Prostate gland (tissue), 2 donors: ENCODE data around the gene DNMT3A. TPM values are rescaled to one million over a fixed set of nuclear protein-coding genes. Genes with fewer than 3 reads are reported as not detected.

ENCODE experiments used
- DNase-seq: peaks from one replicate; pipeline ENCODE4 v3.0.0-alpha.2; 2019; ENCODE audit warnings: low spot score
- H3K27ac ChIP-seq, 2 donors: fragments of 200-600 bp; sonication (generic); 2 replicates each; pipeline ENCODE4 v1.5.1; 2017 to 2019
- H3K27me3 ChIP-seq: fragments of 200-600 bp; sonication (generic); replicated peaks from 2 replicates; pipeline ENCODE4 v1.5.1; 2019; ENCODE audit not compliant: insufficient read depth
- H3K36me3 ChIP-seq, 2 donors: fragments of 200-600 bp; sonication (generic); 1 replicate in 1 of 2; 2 replicates in 1 of 2; pipeline versions ENCODE4 v1.5.1 to v1.8.1; 2017 to 2019
- H3K4me1 ChIP-seq: fragments of 200-600 bp; sonication (generic); replicated peaks from 2 replicates; pipeline ENCODE4 v1.5.1; 2019
- H3K4me3 ChIP-seq, 2 donors: fragments of 200-600 bp; sonication (generic); 2 replicates each; pipeline ENCODE4 v1.5.1; 2017 to 2019
- H3K9me3 ChIP-seq: fragments of 200-600 bp; sonication (generic); 2 replicates; pipeline ENCODE4 v1.5.1; 2017
- POLR2A ChIP-seq: fragments of 450-650 bp; IDR thresholded peaks from one replicate; pipeline ENCODE4 v1.6.1; 2016; ENCODE audit warnings: antibody characterized with exemption, mild to moderate bottlenecking
- POLR2AphosphoS5 ChIP-seq: sonication (generic); formaldehyde crosslinking; IDR thresholded peaks from one replicate; pipeline ENCODE4 v1.6.1; 2017; ENCODE audit warnings: antibody characterized with exemption
- WGBS: methylation state at CpG from one replicate; pipeline ENCODE4 v1.1.5; 2018; 5-methylcytosine and 5-hydroxymethylcytosine counted together
- intact Hi-C: fragments of 100-400 bp; cut with DNase I; formaldehyde crosslinking; loops from one replicate; pipeline ENCODE4 v1.14.2; 2022
- total RNA-seq, 2 donors: library from RNA; depleted of rRNA; stranded (reverse); fragments of >200 nt; gene quantifications; one replicate each; pipeline ENCODE4 v1.1.0, GENCODE V29; 2016
- TF ChIP-seq, protein P1 (sequence below), 4 experiments: fragments of 200-600 bp in 2 of 4; fragments of 450-650 bp in 2 of 4; sonication (generic) in 2 of 4; IDR thresholded peaks; 1 replicate in 3 of 4; 2 replicates in 1 of 4; pipeline ENCODE4 v1.5.1; 2016 to 2019; ENCODE audit warnings: antibody characterized with exemption in 4 of 4, mild to moderate bottlenecking in 2 of 4, moderate library complexity in 2 of 4

Gene DNMT3A
- total RNA-seq, 2 donors from 2014 or later: 8.7 to 28.2 TPM

DNA sequence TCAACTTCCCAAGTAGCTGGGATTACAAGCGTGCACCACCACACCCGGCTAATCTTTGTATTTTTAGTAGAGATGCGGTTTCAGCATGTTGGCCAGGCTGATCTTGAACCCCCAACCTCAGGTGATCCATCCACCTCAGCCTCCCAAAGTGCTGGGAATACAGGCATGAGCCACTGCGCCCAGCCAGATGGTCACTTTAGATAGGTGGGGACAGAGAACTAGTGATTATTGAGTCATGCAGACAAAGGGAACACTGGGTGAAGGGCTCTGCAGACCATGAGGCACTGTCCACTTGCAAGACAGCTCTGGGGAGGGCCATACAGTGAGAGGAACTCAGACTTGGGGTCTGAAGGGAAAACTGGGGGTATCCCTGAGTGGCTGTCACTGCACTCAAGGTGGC lies 114.9 kb downstream of the DNMT3A start:
- TF ChIP-seq, protein P1, sequence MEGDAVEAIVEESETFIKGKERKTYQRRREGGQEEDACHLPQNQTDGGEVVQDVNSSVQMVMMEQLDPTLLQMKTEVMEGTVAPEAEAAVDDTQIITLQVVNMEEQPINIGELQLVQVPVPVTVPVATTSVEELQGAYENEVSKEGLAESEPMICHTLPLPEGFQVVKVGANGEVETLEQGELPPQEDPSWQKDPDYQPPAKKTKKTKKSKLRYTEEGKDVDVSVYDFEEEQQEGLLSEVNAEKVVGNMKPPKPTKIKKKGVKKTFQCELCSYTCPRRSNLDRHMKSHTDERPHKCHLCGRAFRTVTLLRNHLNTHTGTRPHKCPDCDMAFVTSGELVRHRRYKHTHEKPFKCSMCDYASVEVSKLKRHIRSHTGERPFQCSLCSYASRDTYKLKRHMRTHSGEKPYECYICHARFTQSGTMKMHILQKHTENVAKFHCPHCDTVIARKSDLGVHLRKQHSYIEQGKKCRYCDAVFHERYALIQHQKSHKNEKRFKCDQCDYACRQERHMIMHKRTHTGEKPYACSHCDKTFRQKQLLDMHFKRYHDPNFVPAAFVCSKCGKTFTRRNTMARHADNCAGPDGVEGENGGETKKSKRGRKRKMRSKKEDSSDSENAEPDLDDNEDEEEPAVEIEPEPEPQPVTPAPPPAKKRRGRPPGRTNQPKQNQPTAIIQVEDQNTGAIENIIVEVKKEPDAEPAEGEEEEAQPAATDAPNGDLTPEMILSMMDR (IDR thresholded peaks at IDR 0.05): no peak
- no peak for TF ChIP-seq POLR2AphosphoS5
- no peak for TF ChIP-seq POLR2A
- H3K4me3 ChIP-seq: no peak overlapping the region
- H3K4me1 ChIP-seq: no peaks in the 10 kb centered on the region
- 97% methylated on average over 4 of the region's 4 CpGs for WGBS
- H3K9me3 ChIP-seq: no peaks in the 10 kb centered on the region
- intact Hi-C loops: no loop called here
- no peak overlapping the region for H3K27ac ChIP-seq
- no peaks in the 10 kb centered on the region for H3K27me3 ChIP-seq
- H3K36me3 ChIP-seq: no peaks in the 10 kb centered on the region
- DNase-seq: no peak

DNA sequence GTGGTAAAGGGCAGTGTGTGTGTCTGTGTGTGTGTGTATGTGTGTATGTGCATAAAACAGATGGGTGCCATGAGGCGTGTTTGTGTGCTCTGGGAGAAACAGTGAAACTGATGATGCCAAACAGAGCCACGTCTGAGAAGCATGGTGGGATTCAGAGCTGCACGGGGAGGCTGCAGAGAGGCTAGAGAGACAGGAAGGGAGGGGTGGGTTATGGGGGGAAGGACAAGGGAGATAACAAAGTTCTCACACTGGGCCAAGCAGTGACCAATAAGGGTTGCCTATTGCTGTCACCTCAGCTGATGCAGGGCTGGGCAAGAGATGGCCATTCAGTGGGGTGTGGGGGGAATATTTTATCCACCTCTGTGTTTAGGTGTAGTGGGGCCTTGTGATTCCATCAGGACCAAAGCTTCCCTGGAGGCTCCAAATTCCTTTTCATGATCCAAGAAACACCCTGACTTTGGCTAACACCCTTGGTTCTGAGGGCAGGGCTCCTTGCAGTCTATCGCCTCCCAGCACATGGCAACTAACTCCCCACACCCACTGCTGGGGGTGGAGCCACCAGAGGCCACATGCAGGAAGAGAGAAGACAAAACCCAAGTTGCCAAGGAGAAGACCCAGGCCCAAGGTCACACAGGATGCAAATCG lies 119.1 kb downstream of the DNMT3A start:
- DNase-seq: no peak
- Histone ChIP-seq H3K4me3 (no peak overlapping the region), H3K27ac (no peak overlapping the region), H3K27me3 (no peaks in the 10 kb centered on the region), H3K4me1 (no peaks in the 10 kb centered on the region), H3K9me3 (no peaks in the 10 kb centered on the region), H3K36me3 (no peaks in the 10 kb centered on the region)
- TF ChIP-seq, protein P1 (IDR thresholded peaks at IDR 0.05): no peak
- TF ChIP-seq POLR2AphosphoS5: no peak
- TF ChIP-seq POLR2A: no peak
- 80% methylated on average over 5 of the region's 5 CpGs for WGBS
- intact Hi-C loops: no loop called here

DNA sequence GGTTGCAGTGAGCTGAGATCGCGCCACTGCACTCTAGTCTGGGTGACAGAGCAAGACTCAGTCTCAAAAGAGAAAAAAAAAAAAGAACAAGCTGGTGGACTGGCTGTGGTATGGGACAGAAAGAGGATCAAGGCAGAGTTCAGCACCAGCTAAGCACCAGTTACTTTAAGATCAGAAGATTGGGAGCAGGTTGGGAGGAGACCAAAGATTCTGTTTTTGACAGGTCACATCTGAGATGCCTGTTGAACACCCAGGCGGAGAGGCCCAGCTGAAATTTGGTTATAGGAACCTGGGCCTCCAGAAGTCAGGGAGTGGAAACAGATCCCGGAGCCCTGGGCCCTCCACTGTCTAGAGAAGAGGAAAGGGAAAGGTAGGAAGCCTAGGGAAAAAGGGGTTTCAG lies 120.1 kb downstream of the DNMT3A start:
- H3K4me1 ChIP-seq: no peaks in the 10 kb centered on the region
- intact Hi-C loops: no loop called here
- TF ChIP-seq POLR2A (no peak), POLR2AphosphoS5 (no peak)
- TF ChIP-seq, protein P1 (IDR thresholded peaks at IDR 0.05): no peak
- H3K4me3 ChIP-seq: no peak overlapping the region
- WGBS: 97% methylated on average over 4 of the region's 4 CpGs
- H3K27ac ChIP-seq: no peak overlapping the region
- H3K9me3 ChIP-seq: no peaks in the 10 kb centered on the region
- no peaks in the 10 kb centered on the region for H3K36me3 ChIP-seq
- H3K27me3 ChIP-seq: no peaks in the 10 kb centered on the region
- DNase-seq: no peak

DNA sequence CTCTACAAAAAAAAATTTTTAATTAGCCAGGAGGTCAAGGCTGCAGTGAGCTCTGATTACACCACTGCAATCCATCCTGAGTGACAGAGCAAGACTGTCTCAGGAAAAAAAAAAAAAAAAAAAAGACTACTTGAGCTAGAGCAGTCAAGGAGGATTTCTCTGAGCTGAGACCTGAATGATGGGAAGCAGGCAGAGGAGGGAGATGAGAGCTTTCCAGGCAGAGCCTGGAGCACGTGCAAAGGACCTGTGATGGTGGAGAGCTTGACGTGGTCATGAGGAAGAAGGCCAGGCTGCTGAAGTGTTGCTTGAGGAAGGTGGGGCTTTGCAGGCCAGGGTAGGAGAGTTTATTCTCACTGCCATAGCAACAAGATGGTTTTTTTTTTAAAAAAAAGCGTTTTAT lies 121.4 kb downstream of the DNMT3A start:
- TF ChIP-seq, protein P1 (IDR thresholded peaks at IDR 0.05): no peak
- TF ChIP-seq POLR2A: no peak
- no peak for TF ChIP-seq POLR2AphosphoS5
- no peaks in the 10 kb centered on the region for H3K36me3 ChIP-seq
- no peak for DNase-seq
- H3K4me3 ChIP-seq: no peak overlapping the region
- WGBS: 75% methylated on average over 3 of the region's 3 CpGs
- H3K4me1 ChIP-seq: no peaks in the 10 kb centered on the region
- intact Hi-C loops: no loop called here
- no peaks in the 10 kb centered on the region for H3K27me3 ChIP-seq
- H3K9me3 ChIP-seq: no peaks in the 10 kb centered on the region
- H3K27ac ChIP-seq: no peak overlapping the region

DNA sequence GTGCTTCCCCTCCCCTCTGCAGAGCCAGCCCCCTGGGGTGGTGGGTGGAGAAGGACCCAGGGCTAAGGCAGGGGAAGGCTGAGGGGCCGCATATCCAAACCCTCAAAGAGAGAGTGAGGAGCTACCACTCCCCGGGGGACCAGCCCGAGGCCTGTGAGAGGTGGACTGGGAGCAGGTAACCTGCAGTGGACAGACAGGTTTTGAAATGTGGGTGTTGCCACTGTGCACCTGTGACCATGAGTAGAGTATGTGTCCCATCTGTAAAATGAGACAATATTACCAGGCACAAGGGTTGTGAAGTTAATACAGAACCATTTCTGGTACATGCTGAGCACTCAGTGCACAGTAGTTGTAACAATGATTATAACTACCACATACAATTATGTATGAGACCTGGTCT lies 122.1 kb downstream of the DNMT3A start:
- 75% methylated on average over 3 of the region's 3 CpGs for WGBS
- H3K27me3 ChIP-seq: no peaks in the 10 kb centered on the region
- no peaks in the 10 kb centered on the region for H3K9me3 ChIP-seq
- H3K27ac ChIP-seq: no peak overlapping the region
- H3K36me3 ChIP-seq: no peaks in the 10 kb centered on the region
- H3K4me3 ChIP-seq: no peak overlapping the region
- TF ChIP-seq, protein P1 (IDR thresholded peaks at IDR 0.05): no peak
- no peak for TF ChIP-seq POLR2AphosphoS5
- TF ChIP-seq POLR2A: no peak
- no peaks in the 10 kb centered on the region for H3K4me1 ChIP-seq
- no peak for DNase-seq
- intact Hi-C loops: no loop called here
